Dendritic cell treated with granulocyte-macrophage colony-stimulating factor and Interleukin-4, amounts not matched to agents 40 ng/mL and 50 ng/mL, for 4 days (primary cell): Measurements from ENCODE around the gene C16orf95.

Experiments used
- H3K27ac Mint-ChIP-seq: one replicate; pipeline ENCODE4 v1.8.0; 2022; ENCODE audit warnings: mild to moderate bottlenecking, mixed read lengths
- H3K27me3 Mint-ChIP-seq: one replicate; pipeline ENCODE4 v1.8.0; 2022; ENCODE audit warnings: mild to moderate bottlenecking, mixed read lengths
- H3K36me3 Mint-ChIP-seq: one replicate; pipeline ENCODE4 v1.8.0; 2022; ENCODE audit warnings: low read depth, mixed read lengths
- H3K4me1 Mint-ChIP-seq: one replicate; pipeline ENCODE4 v1.8.0; 2022; ENCODE audit warnings: low read depth, mixed read lengths
- H3K4me3 Mint-ChIP-seq: one replicate; pipeline ENCODE4 v1.8.0; 2022; ENCODE audit warnings: mild to moderate bottlenecking, moderate library complexity, mixed read lengths
- H3K9me3 Mint-ChIP-seq: one replicate; pipeline ENCODE4 v1.8.0; 2022; ENCODE audit warnings: mixed read lengths
- intact Hi-C: fragments of 100-400 bp; cut with micrococcal nuclease; formaldehyde crosslinking; loops from one replicate; pipeline ENCODE4 v1.15.0; 2022

C16orf95 gene

DNA sequence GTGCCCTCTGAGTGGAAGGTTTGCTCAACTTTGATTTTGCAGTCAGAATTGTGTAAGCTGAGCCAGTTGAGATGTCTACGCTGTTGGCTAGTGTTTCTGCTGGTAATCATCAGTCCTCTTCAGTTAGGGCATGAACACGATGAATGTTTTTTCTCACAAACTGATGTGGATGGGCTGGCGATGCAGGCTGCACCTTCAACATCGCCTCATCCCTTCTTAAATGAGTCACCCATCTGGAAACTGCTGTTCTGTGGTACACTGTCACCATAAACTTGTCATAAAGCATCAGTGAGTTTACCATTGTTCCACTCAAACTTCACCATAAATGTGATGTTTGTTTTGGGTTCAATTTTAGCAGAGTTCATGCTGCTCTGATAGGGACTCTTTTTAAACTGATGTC lies 8.4 kb downstream of the C16orf95 start:
- Mint-ChIP-seq H3K4me1 (peaks cover 14% of the 10 kb centered on the region), H3K27ac (no peak overlapping the region), H3K4me3 (no peak overlapping the region), H3K27me3 (no peaks in the 10 kb centered on the region), H3K36me3 (no peaks in the 10 kb centered on the region), H3K9me3 (no peaks in the 10 kb centered on the region)
- intact Hi-C loops, result no loop called here

DNA sequence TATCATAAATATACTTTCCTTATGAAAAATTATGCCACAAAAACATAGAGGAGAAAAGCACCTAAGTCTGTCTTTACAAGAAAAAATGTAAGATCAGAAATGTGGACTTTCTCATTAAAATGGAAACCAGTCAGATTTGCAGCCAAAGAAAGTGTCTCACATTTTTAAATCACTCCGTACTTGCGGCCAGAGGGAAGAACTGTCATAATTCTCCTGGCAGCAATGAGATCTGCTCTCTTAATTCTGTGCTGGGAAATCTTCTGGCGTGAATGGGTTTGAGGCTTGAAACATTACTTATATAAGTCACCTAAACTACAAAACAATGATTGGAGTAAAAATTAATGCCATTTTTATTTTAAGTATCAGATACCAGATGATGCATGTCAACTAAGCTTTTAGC lies 10.7 kb downstream of the C16orf95 start:
- H3K36me3 Mint-ChIP-seq, result no peaks in the 10 kb centered on the region
- H3K27me3 Mint-ChIP-seq, result no peaks in the 10 kb centered on the region
- intact Hi-C loops, result no loop called here
- H3K4me1 Mint-ChIP-seq, result peaks cover 19% of the 10 kb centered on the region
- H3K4me3 Mint-ChIP-seq, result no peak overlapping the region
- no peaks in the 10 kb centered on the region for H3K9me3 Mint-ChIP-seq
- H3K27ac Mint-ChIP-seq, result no peak overlapping the region

DNA sequence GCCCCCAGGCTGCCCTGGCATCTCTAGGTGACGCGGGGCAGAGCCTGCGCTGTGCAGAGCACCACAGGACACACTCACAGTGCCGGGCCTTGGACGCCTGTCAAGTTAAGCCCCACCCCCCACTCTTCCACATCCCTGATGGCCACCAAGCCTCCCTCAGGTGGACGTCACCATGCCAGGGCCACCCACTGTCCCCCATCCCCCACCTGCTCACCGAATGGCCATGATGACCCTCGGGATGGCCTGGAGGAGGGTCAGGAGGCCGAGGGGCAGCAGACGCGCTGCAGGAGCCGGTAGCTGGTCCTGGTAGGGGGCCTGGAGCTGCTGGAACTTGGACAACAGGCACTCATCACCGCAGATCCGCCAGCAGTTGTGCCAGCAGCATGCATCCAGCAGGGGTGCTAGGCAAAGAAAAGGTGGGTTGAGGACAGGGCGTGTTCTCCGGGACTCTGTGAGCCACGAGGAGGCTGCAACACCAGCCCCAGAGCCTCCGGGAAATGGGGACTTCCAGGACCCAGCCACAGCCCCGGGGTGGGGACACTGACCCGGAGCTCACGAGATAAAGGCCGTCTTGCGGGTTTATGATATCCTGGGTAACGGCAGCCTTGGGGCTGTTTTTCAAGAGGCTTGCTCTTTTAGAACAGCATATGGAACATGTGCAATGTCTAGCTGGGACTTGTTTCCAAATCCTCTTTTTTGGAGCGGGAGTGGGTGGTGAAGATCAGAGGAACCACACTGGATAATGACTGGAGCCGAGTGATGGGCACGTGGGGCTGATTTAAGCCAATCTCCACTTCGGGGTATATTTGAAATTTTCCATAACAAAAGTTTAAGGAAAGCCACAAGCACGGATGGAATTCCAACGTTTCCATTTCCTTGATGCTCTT lies 11.4 kb downstream of the C16orf95 start:
- H3K4me3 Mint-ChIP-seq, result no peak overlapping the region
- H3K27me3 Mint-ChIP-seq, result no peaks in the 10 kb centered on the region
- H3K9me3 Mint-ChIP-seq, result no peaks in the 10 kb centered on the region
- no peaks in the 10 kb centered on the region for H3K36me3 Mint-ChIP-seq
- H3K4me1 Mint-ChIP-seq, result peaks cover 19% of the 10 kb centered on the region
- H3K27ac Mint-ChIP-seq, result no peak overlapping the region
- intact Hi-C loops, result no loop called here

DNA sequence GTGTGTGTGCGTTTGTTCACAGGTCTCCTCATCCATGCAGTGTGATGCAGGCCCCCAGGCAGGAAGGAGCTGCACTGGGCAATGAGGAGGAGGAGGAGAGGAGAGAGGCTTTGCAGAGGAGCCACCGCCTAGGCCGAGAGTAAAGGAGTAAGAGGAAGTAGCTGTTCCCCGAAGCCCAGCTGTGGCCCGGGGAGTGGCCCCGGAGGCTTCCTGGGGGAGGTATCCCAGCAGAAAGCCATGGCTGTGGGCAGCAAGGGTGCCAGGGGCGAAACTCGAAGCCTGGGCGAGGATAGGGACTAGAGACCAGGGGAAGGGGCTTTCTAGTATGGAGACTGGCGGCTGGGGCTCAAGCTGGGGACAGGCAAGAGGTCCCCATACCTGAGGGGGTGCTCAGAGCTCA lies 12.2 kb downstream of the C16orf95 start:
- Mint-ChIP-seq H3K27me3 (no peaks in the 10 kb centered on the region), H3K27ac (peak overlapping the region; percentile 9), H3K4me1 (peaks cover 19% of the 10 kb centered on the region), H3K4me3 (no peak overlapping the region), H3K36me3 (no peaks in the 10 kb centered on the region), H3K9me3 (no peaks in the 10 kb centered on the region)
- intact Hi-C loops, result no loop called here

DNA sequence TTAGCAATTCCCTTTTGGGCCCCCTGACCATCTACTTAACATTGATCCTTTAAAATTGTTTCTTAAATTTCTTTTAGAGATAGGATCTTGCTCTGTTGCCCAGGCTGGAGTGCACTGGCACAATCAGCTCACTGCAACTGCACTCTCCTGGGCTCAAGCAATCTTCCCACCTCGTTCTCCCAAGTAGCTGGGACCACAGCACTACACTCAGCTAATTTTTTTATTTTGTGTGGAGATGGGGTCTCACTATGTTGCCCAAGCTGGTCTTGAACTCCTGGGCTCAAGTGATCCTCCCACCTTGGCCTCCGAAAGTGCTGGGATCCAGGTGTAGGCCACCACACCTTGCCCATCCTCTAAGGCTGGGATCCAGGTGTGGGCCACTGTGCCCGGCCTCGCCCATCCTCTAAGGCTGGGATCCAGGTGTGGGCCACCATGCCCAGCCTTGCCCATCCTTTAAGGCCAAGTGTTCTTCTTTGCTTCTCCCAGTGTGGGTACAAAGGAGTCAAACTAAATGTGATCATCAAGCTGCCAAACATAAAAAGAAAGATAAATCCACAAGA lies 13.2 kb downstream of the C16orf95 start:
- Mint-ChIP-seq H3K36me3 (no peaks in the 10 kb centered on the region), H3K4me1 (peaks cover 19% of the 10 kb centered on the region), H3K4me3 (no peak overlapping the region), H3K9me3 (no peaks in the 10 kb centered on the region), H3K27ac (no peak overlapping the region), H3K27me3 (no peaks in the 10 kb centered on the region)
- intact Hi-C loops, result no loop called here

DNA sequence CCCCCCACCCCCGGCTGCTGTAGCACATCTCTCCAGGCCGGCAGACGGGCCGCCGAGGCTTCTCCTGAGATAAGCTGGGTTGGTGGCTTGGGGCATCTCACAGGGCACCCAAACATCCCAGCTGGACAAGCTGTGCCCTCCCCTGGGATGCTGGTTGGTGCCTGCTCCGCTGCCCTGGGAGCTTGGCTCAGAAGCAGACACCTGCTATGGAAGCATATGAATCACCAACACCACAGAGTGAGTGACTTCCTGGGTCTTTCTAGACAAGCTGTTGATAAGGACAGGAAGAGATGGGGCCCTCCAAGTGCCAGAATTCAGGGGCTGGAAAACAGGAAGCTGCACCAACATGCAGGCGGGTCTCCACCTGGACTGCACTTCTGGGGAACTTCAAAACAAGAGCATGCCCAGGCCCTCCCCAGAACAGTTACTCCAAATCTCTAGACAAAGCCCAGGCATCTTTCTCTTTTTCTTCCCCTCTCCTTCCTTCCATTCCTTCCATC lies 13.7 kb downstream of the C16orf95 start:
- Mint-ChIP-seq H3K9me3 (no peaks in the 10 kb centered on the region), H3K4me1 (peaks cover 19% of the 10 kb centered on the region), H3K27ac (no peak overlapping the region), H3K36me3 (no peaks in the 10 kb centered on the region), H3K27me3 (peaks cover 2% of the 10 kb centered on the region), H3K4me3 (no peak overlapping the region)
- intact Hi-C loops, result no loop called here

DNA sequence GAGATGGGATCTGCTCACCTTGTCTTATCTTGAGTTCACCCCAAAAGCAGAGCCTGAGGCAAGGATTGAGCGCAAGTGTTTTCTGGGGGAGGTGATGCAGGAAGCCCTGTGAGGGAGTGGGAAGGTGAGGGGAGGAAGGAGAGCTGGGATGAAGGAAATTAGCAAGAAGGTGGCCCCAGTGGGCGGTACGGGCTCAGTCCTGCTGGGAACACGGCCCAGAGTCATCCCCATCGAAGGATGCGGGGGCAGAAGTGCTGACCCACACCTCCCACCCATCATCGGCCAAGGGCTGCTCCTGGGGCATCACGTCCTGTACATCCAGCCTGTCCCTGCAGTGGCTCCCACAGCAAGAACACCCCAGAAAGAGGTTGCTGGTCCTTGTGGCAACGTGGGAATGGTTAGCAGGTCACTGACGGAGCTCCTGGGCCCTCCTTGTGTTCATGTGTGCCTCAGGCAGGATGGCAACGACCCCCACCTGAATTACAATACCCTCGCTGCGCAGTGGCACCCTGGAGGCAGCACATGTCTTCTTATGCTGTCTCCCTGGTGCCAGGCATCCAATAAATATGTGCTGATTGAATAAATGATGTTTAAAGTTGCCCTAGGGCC lies 18.2 kb downstream of the C16orf95 start:
- intact Hi-C loops, result no loop called here
- H3K4me1 Mint-ChIP-seq, result peaks cover 6% of the 10 kb centered on the region
- H3K4me3 Mint-ChIP-seq, result no peak overlapping the region
- H3K27me3 Mint-ChIP-seq, result peaks cover 3% of the 10 kb centered on the region
- H3K9me3 Mint-ChIP-seq, result no peaks in the 10 kb centered on the region
- no peaks in the 10 kb centered on the region for H3K36me3 Mint-ChIP-seq
- H3K27ac Mint-ChIP-seq, result no peak overlapping the region

DNA sequence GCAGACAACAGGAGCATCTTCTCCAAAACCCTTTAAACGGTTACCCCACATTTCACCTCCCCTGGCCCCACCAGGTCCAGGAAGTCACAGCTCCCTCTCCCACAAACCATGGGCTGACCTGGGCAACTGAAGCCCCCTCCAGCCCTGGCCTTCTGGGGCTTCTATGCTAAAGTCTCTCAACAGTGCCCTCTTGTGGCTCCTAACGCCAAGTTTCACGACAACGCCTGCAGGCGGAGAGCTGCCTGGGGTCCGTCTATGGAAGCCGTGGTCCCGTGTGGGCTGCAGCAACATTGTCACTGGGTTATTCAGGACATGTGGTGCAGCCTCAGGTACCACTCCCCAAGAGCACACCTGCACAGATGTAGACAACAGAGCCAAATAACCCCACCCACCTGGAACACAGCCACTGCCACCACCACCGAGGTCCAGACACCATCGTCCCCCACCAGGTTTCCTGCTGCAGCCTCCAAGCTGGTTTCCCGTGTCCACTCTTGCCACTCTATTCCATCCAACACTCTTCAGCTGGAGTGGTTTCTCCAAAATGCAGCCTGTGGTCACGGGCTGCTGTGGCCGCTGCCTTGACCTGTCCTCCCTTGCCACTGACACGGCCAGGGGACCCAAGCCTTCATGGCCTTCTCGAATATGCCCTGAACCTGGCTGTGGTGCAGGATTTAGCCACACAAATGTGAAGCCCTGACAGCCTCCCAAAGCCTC lies 19.1 kb downstream of the C16orf95 start:
- intact Hi-C loops, result no loop called here

DNA sequence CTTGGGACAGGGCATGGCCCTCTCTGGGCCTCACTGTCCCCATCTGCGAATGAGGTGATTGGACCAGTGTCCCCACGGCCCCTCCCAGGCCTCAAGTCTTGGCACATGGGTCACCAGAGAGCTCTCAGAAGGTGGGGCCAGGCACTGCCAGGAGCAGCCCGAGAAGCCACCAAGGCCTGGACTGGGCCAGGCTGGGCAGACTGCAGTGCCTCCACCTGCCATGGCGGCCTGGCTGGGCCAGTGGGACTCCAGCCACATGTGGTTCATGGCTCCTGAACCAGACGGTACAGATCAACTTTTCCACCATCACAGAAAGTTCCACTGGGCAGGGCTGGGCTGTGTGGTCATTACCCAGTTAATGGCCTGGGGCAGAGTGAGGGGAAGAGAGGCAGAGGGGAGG lies 19.8 kb downstream of the C16orf95 start:
- intact Hi-C loops, result no loop called here
- no peak overlapping the region for H3K27ac Mint-ChIP-seq
- H3K4me3 Mint-ChIP-seq, result no peak overlapping the region

More for the DNA sequence above, 19.1 kb downstream of the C16orf95 start:
- Mint-ChIP-seq H3K9me3 (no peaks in the 10 kb centered on the region), H3K27me3 (peaks cover 3% of the 10 kb centered on the region), H3K4me1 (no peaks in the 10 kb centered on the region), H3K4me3 (no peak overlapping the region), H3K27ac (no peak overlapping the region), H3K36me3 (no peaks in the 10 kb centered on the region)

DNA sequence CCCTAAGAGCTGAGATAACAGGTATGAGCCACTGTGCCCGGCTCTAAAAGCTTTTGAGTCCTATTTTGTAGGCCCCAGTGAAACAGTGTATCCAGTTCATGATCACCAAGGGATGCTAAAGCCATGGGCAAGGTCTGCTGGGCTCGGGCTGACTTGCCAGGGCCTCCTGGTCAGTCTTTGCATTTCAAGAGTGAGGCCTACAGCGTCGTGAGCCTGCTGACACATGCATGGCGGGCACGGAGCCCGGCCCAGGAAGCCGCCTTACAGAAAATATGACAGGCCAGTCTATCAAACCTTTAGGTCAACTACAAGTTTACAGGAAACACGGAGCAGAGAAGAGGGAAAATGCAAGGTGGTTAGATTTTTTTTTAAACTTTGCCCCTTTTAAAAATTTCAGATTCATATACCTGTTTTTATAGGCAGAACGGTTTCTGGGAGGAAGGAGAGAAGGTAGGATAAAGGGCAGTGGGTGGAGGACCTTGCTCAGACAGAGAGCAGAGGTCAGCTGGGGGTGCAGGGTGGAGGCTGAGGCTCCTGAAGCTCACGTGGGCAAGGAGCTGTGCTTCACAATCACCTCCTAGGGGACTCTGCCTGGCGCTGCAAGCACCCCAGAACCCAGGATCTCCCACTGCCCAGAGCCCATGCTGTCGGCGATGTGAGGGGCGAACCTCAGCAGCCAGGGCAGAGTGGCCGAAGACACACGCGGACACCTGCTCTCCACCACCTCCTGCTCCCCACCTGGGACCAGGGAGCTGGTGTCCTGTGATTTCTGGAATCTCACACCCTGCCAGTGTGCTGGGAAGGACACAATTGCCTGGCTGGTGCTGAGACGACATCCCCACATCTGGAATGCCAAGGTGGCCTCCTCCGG lies 21.3 kb downstream of the C16orf95 start:
- intact Hi-C loops, result no loop called here
- no peaks in the 10 kb centered on the region for H3K4me1 Mint-ChIP-seq
- no peaks in the 10 kb centered on the region for H3K36me3 Mint-ChIP-seq
- H3K9me3 Mint-ChIP-seq, result peaks cover 9% of the 10 kb centered on the region
- H3K4me3 Mint-ChIP-seq, result no peak overlapping the region
- H3K27me3 Mint-ChIP-seq, result peaks cover 3% of the 10 kb centered on the region
- H3K27ac Mint-ChIP-seq, result no peak overlapping the region

More for the DNA sequence above, 19.8 kb downstream of the C16orf95 start:
- Mint-ChIP-seq H3K27me3 (peaks cover 3% of the 10 kb centered on the region), H3K36me3 (no peaks in the 10 kb centered on the region), H3K9me3 (peaks cover 2% of the 10 kb centered on the region), H3K4me1 (no peaks in the 10 kb centered on the region)

DNA sequence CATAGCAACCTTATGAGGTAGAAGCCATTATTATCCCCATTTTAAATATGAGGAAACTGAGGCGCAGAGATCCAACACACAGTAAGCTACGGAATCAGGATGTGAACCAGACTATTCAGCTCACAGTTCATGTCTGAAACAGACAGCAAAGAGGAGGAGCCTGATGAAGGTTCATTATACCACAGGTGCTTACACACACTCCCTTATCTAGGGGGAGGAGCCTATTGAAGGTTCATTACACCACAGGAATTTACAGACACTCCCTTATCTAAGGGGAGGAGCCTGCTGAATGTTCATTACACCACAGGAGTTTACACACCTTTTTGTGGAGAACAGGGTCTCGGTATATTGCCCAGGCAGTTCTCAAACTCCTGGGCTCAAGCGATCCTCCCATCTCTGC lies 21.9 kb downstream of the C16orf95 start:
- Mint-ChIP-seq H3K36me3 (no peaks in the 10 kb centered on the region), H3K4me3 (no peak overlapping the region), H3K4me1 (no peaks in the 10 kb centered on the region), H3K27ac (no peak overlapping the region), H3K9me3 (peaks cover 9% of the 10 kb centered on the region), H3K27me3 (peaks cover 3% of the 10 kb centered on the region)
- intact Hi-C loops, result no loop called here

DNA sequence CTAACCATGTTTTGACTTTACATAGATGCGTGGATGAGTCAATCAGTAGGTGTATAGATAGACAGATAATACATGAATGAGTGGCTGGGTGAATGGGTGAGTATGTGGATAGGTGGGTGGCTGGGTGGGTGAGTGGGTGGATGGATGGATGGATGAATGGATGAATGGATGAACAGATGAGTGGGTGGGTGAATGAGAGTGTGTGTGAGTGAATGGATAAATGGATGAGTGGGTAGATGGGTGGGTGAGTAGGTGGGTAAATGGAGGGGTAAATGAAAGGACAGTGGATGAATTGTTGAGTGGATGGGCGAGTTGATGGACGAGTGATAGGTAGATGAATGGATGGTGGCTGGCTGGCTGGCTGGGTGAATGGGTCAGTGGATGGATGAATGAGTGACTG lies 23.2 kb downstream of the C16orf95 start:
- H3K27me3 Mint-ChIP-seq, result peaks cover 3% of the 10 kb centered on the region
- H3K36me3 Mint-ChIP-seq, result no peaks in the 10 kb centered on the region
- H3K4me3 Mint-ChIP-seq, result no peak overlapping the region
- no peak overlapping the region for H3K27ac Mint-ChIP-seq
- intact Hi-C loops, result no loop called here
- peaks cover 9% of the 10 kb centered on the region for H3K9me3 Mint-ChIP-seq
- no peaks in the 10 kb centered on the region for H3K4me1 Mint-ChIP-seq

DNA sequence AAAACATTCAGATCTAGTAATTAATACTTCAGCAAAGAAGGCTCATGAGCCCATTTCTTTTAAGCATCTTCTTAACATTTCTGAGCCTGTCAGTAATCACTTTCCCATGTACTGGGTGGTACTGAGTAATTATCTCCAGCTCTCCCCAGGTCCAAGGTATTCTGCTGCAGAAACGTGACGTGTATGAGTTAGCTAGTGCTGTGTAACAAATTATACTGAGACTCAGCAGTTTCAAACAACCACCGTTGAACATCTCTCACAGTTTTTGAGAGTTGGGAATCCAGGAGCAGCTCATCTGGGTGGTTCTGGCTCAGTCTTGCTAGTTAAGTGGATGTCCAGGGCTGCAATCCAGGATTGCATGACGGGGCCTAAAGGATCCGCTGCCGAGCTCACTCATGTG lies 25.2 kb downstream of the C16orf95 start:
- intact Hi-C loops, result no loop called here
- Mint-ChIP-seq H3K27me3 (peaks cover 2% of the 10 kb centered on the region), H3K27ac (no peak overlapping the region), H3K4me3 (no peak overlapping the region), H3K4me1 (no peaks in the 10 kb centered on the region), H3K36me3 (no peaks in the 10 kb centered on the region), H3K9me3 (peaks cover 13% of the 10 kb centered on the region)
